Left lobe of liver (tissue), 2 donors: ENCODE measurements around the gene GTF3C4. TPM values are rescaled to one million over a fixed set of nuclear protein-coding genes. Genes with fewer than 3 reads are reported as not detected.

ENCODE experiments used
- ATAC-seq: fragments of 200-7000 bp; cut with Tn5 transposase; one replicate; pipeline ENCODE4 v1.9.1; 2020; ENCODE audit warnings: mild to moderate bottlenecking, moderate library complexity
- DNase-seq: peaks from one replicate; pipeline ENCODE4 v3.0.0-alpha.2; 2020; ENCODE audit warnings: low spot score
- total RNA-seq: library from RNA; stranded (reverse); gene quantifications from one replicate; pipeline ENCODE4 v1.2.1, GENCODE V29; 2021
- donor health status: DM: no; HTN: no; CAD: no; lungs with moderate emphysema.
- donor health status: DM: no; HTN: yes; CAD: no.

GTF3C4 gene
- total RNA-seq: 6.1 TPM

- no peak for DNase-seq
Measured at GRCh38 chr9:132670457-132671391, at the start of gene GTF3C4. Gene GTF3C4, plus strand, starts transcription at chr9:132670464. Its CDS starts 135 bp downstream, at chr9:132670599.

GRCh38 chr9:132622159-132622558 lies 48.1 kb upstream of the GTF3C4 start:
- ATAC-seq (no peak), DNase-seq (no peak)

More at GRCh38 chr9:132670457-132671391, at the start of gene GTF3C4:
- ATAC-seq: peak; percentile 43

- ATAC-seq: no peak
- DNase-seq: no peak
Measured at GRCh38 chr9:132626285-132626684, 44.0 kb upstream of the GTF3C4 start.

- DNase-seq (no peak), ATAC-seq (no peak)
Measured at GRCh38 chr9:132627106-132627505, 43.2 kb upstream of the GTF3C4 start.

- no peak for ATAC-seq
- DNase-seq: no peak
Measured at GRCh38 chr9:132627594-132627993, 42.7 kb upstream of the GTF3C4 start.

- DNase-seq: no peak
- no peak for ATAC-seq
Measured at GRCh38 chr9:132628746-132629145, 41.5 kb upstream of the GTF3C4 start.

- DNase-seq (no peak), ATAC-seq (no peak)
Measured at GRCh38 chr9:132630116-132630515, 40.1 kb upstream of the GTF3C4 start.

GRCh38 chr9:132630811-132631210 lies 39.5 kb upstream of the GTF3C4 start:
- ATAC-seq (no peak), DNase-seq (no peak)

- ATAC-seq (no peak), DNase-seq (no peak)
Measured at GRCh38 chr9:132631280-132631679, 39.0 kb upstream of the GTF3C4 start.

- ATAC-seq: no peak
- no peak for DNase-seq
Measured at GRCh38 chr9:132631685-132632084, 38.6 kb upstream of the GTF3C4 start.

- no peak for DNase-seq
- ATAC-seq: no peak
Measured at GRCh38 chr9:132632413-132633129, 37.7 kb upstream of the GTF3C4 start.

- ATAC-seq (no peak), DNase-seq (no peak)
Measured at GRCh38 chr9:132634327-132634726, 35.9 kb upstream of the GTF3C4 start.

- no peak for ATAC-seq
- no peak for DNase-seq
Measured at GRCh38 chr9:132637351-132637750, 32.9 kb upstream of the GTF3C4 start.

GRCh38 chr9:132637801-132638200 lies 32.5 kb upstream of the GTF3C4 start:
- ATAC-seq (no peak), DNase-seq (no peak)

- DNase-seq: no peak
- no peak for ATAC-seq
Measured at GRCh38 chr9:132638240-132638639, 32.0 kb upstream of the GTF3C4 start.

GRCh38 chr9:132639322-132639721 lies 30.9 kb upstream of the GTF3C4 start:
- DNase-seq (no peak), ATAC-seq (peak; percentile 24)

- DNase-seq (no peak), ATAC-seq (no peak)
Measured at GRCh38 chr9:132641216-132641615, 29.0 kb upstream of the GTF3C4 start.

GRCh38 chr9:132644251-132644650 lies 26.0 kb upstream of the GTF3C4 start:
- no peak for DNase-seq
- ATAC-seq: peak; percentile 39

- ATAC-seq (no peak), DNase-seq (no peak)
Measured at GRCh38 chr9:132645306-132645705, 25.0 kb upstream of the GTF3C4 start.

GRCh38 chr9:132645711-132646110 lies 24.6 kb upstream of the GTF3C4 start:
- DNase-seq: no peak
- no peak for ATAC-seq

- no peak for DNase-seq
- no peak for ATAC-seq
Measured at GRCh38 chr9:132646726-132647125, 23.5 kb upstream of the GTF3C4 start.

GRCh38 chr9:132647355-132647754 lies 22.9 kb upstream of the GTF3C4 start:
- DNase-seq (no peak), ATAC-seq (no peak)
